Hematopoietic multipotent progenitor cell treated with erythropoietin and hydrocortisone succinate and interleukin-3 and kit ligand, for 6 days (in vitro differentiated cells): ENCODE data around the gene FOLR3.
A peak's percentile ranks its signal among the peaks of the same experiment; 100 is the strongest.
"Not testable (repeated sequence)": the region's sequence is repeated elsewhere in the genome, so short reads cannot be mapped to it uniquely, and the experiment has no call there.

Experiments
- DNase-seq: peaks from one replicate; pipeline ENCODE4 v3.0.0-alpha.2; 2015

The FOLR3 gene

GRCh38 chr11:72169046-72169555, 33.6 kb downstream of the FOLR3 start:
- not testable (repeated sequence) for DNase-seq

GRCh38 chr11:72169754-72170153, 34.2 kb downstream of the FOLR3 start:
- DNase-seq, result not testable (repeated sequence)

- not testable (repeated sequence) for DNase-seq
Measured at GRCh38 chr11:72172043-72172442, 36.5 kb downstream of the FOLR3 start.

- no peak for DNase-seq
Measured at GRCh38 chr11:72173291-72173690, 37.8 kb downstream of the FOLR3 start.

- DNase-seq, result no peak
Measured at GRCh38 chr11:72174302-72175070, 39.0 kb downstream of the FOLR3 start.

- no peak for DNase-seq
Measured at GRCh38 chr11:72177656-72178055, 42.1 kb downstream of the FOLR3 start.

- no peak for DNase-seq
Measured at GRCh38 chr11:72179049-72179803, 43.7 kb downstream of the FOLR3 start.

GRCh38 chr11:72179804-72180396, 44.4 kb downstream of the FOLR3 start:
- no peak for DNase-seq

GRCh38 chr11:72180892-72181552, 45.5 kb downstream of the FOLR3 start:
- not testable (repeated sequence) for DNase-seq

GRCh38 chr11:72181553-72181958, 46.0 kb downstream of the FOLR3 start:
- DNase-seq, result peak; percentile 55

GRCh38 chr11:72188267-72188666, 52.7 kb downstream of the FOLR3 start:
- no peak for DNase-seq
